NCI-H1417 treated with DMSO at 0.1 percent for 48 hours (cell line): ENCODE measurements around the gene GRWD1.
A peak's percentile ranks its signal among the peaks of the same experiment; 100 is the strongest.

Source experiments
- DNase-seq: peaks from one replicate; lab custom pipeline; 2025; lab: John Stamatoyannopoulos, UW

GRWD1 gene

DNA sequence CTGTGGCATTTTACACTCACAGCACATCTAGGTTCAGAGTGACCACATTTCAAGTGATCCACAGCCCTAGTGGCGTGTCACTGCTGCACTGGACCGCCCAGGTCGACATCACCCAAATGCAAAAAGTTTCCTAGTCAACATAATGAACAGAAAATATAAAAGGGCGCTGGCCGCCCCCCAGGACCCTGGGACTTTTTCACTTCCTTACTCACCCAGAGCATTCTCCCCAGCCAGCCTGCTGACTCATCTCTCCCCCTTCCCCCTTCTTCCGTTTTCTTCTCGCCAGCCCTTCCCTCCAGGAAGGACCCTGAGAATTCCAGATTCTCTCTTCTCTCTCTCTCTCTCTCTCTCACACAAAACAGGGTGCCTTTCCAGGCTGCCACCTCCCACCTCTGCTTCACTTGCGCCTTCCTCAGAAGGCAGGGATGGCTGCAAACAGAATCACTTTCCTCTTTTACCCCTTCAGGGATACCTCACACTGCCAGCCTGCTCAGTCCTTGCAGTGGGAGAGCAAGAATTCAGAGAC is 21.0 kb upstream of the GRWD1 start:
- no peak for DNase-seq

DNA sequence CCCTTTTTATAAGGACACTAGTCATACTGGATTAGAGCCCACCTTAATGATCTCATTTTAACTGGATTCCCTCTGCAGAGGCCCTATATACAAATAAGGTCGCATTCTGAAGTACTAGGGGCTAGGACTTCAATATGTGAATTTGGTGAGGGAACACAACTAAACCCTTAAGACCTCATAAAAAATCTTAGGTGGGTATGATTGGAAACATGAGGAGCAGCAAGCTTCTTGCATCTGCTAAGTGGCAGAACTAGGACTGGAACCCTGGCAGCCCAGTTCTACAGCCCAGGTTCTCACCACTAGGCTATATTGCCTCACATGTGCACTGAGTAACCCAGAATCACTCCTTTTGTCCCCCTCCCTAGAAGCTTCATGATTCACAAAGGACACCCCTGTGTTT is 17.1 kb upstream of the GRWD1 start:
- DNase-seq = no peak

DNA sequence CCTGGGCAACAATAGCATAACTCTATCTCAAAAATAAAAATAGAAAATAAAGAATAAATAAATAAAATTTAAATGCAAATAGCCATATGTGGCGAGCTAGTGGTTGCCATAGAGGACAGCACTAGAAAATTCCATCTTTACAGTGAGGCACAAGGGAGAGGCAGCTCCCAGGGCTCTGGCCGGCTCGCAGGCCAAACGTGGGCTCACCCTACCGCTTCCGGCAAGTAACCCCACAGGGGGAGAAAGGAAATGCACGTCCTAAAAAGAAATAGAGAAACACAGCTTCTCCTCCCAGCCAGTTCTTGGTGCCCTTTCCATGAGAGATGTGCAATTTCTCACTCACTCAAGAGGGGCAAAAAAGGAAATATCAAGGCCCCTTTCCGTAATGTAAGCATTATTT is 12.4 kb upstream of the GRWD1 start:
- DNase-seq = no peak

DNA sequence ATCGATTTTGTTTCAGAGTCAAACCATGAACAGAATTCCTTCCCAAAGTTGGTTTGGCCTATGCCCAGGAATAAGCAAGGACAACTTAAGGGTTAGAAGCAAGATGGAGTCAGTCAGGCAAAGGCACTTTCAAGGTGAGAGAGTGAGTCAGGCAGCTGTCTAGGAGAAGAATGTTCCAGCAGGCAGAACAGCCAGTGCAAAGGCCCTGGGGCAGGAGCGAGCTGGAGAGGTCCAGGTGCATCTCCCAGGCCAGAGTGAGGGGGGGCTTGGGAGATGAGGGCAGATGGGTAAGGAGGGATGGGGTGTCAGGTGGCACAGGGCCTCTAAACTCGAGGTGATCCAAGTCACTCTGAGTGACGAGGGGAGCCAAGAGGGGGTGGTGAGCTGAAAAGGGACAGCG is 9.2 kb upstream of the GRWD1 start:
- no peak for DNase-seq

DNA sequence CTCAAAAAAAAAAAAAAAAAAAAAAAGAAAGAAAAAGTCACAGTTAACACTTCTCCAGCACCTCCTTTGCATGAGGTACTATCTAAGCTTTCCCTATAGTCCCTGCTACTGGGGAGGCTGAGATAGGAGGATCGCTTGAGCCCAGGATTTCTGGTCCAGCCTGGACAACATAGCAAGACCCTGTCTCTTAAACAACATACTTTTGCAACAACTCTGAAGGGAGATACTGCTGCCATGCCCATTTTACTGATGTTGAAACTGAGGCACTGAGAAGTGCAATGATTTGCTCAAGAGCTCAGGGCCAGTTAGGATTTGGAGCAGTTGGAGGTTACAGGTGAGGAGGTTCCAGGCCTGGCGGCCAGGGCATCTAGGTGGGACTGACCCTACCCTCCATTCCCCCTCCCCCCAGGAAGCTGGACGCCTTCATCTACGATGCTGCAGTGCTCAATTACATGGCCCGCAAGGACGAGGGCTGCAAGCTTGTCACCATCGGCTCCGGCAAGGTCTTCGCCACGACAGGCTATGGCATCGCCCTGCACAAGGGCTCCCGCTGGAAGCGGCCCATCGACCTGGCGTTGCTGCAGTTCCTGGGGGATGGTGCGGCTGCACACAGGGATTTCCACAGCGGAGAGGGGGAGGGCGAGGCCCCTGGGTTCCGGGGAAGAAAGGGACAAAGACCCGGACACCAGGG is 4.3 kb upstream of the GRWD1 start:
- no peak for DNase-seq

DNA sequence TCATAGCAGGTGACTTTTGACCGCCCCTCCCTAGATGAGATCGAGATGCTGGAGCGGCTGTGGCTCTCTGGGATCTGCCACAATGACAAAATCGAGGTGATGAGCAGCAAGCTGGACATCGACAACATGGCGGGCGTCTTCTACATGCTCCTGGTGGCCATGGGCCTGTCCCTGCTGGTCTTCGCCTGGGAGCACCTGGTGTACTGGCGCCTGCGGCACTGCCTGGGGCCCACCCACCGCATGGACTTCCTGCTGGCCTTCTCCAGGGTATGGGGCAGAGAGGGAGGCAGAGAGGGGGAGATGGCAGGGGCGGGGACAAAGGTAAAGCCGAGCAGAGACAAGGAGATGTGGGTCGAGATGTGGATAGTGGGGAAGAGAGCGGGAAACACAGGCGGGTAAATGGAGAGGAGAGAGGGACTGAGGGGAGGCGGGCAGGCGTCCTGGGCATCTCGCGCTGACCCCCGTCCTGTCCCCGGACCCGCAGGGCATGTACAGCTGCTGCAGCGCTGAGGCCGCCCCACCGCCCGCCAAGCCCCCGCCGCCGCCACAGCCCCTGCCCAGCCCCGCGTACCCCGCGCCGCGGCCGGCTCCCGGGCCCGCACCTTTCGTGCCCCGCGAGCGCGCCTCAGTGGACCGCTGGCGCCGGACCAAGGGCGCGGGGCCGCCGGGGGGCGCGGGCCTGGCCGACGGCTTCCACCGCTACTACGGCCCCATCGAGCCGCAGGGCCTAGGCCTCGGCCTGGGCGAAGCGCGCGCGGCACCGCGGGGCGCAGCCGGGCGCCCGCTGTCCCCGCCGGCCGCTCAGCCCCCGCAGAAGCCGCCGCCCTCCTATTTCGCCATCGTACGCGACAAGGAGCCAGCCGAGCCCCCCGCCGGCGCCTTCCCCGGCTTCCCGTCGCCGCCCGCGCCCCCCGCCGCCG is 3.4 kb upstream of the GRWD1 start:
- DNase-seq = no peak

DNA sequence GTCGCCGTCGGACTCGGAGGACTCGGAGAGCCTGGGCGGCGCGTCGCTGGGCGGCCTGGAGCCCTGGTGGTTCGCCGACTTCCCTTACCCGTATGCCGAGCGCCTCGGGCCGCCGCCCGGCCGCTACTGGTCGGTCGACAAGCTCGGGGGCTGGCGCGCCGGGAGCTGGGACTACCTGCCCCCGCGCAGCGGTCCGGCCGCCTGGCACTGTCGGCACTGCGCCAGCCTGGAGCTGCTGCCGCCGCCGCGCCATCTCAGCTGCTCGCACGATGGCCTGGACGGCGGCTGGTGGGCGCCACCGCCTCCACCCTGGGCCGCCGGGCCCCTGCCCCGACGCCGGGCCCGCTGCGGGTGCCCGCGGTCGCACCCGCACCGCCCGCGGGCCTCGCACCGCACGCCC is 2.5 kb upstream of the GRWD1 start:
- DNase-seq = no peak

DNA sequence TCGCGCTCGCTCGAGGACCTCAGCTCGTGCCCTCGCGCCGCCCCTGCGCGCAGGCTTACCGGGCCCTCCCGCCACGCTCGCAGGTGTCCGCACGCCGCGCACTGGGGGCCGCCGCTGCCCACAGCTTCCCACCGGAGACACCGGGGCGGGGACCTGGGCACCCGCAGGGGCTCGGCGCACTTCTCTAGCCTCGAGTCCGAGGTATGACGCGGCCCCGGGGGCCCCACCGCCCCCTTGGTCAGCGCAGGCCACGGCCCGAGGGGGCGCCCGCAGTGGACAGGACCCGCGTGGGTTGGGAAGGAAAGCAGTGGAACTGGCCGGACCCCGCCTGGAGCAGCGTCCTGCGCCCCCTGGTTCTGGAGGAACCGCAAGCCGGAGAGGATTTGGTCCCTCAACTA is 2.1 kb upstream of the GRWD1 start:
- no peak for DNase-seq

DNA sequence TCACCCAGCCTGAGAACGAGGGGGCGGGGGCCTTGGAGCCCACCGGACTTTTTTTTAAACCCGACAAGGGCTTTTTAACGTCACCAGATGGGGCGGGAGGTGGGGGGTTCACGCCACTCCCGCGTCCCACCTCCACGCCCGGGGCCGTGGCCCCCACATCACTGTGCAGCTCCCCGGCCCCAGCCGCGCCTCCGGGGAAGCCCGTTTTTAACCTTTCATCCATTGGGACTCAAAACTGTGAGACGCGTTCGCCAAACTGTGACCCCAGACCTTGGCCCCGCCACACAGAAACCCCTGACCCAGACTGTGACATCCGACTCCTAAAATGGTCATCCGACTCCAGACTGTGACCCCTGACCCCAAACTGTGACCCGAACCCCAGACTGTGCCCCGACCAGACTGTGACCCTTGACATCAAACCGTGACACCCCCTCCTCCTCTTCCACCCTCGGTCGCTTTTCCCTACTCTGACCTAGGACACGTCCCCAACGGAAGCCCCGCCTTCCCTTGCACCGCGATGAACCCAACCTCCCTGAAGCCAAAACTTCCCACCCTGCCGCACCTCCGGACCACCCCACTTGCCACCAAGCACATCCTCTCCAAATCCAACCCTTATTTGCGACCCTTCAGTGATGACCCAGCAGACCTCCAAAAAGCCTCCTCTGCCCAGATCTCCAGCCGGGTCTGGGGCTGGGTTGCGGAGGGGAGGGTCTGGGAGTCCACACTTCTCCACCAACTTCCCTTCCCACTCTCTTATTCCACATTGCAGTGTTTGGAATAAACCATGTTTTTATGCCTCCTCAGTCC is 1.5 kb upstream of the GRWD1 start:
- DNase-seq = no peak

DNA sequence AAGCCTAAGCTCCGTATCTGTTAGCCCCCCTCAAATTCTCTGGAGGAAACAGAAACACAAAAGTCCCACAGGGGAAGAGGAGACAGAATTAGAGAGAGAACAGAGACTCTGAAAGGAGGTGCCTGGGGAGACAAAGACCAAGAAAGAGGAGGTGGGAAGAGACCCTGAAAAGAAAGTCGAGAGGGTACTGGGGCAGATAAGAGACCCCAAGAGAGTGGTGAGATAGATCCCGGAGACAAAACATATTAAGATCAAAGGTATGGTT is 915 bp upstream of the GRWD1 start:
- no peak for DNase-seq

DNA sequence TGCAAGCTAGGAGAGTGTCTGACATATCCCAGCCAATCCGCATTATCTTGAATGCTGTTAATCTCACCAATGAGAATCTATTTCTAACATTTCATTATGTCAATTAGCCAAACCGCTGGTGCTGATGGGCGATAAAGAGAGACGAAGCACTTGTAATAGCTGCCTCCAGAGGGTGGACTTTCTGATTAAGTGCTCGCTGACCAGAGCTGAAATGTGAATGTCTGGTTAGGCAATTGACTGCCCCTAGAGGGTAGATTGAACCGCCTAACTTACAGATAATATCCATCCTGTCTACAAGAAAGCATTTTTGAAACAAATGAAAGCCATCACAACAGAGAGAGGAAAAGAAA is 552 bp upstream of the GRWD1 start:
- peak; percentile 91 for DNase-seq

DNA sequence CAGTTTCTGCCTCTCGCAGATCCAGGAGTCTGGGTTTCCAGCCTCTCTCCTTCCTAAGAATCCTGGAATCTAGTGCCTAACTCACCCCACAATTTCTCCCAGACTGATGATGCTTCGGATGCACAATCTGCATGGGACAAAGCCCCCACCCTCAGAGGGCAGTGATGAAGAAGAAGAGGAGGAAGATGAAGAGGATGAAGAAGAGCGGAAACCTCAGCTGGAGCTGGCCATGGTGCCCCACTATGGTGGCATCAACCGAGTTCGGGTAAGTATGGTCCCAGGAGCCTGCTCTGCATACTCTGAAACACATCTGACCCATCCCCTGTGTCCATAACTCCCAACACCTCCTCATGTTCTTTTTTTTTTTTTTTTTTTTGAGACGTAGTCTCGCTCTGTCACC is 796 bp downstream of the GRWD1 start:
- no peak for DNase-seq

DNA sequence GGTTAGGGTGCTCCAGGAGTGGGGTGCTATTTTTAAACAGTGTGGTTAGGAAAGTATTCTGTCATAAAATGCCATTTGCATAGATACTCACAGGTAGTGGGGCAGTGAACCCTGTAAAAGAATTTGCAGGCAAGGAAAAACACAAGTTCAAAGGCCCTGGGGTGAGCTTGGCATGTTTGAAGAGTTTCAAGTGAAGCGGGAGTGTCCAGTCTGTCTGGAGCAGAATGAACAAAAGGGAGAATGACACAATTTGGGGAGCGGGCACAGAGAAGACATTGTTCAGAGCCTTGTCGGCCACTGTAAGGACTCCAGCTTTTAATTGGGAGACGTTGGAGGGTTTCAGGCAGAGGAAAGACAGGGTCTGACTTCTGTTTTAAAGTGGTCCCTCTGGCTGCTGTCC is 2.8 kb downstream of the GRWD1 start:
- DNase-seq = no peak

DNA sequence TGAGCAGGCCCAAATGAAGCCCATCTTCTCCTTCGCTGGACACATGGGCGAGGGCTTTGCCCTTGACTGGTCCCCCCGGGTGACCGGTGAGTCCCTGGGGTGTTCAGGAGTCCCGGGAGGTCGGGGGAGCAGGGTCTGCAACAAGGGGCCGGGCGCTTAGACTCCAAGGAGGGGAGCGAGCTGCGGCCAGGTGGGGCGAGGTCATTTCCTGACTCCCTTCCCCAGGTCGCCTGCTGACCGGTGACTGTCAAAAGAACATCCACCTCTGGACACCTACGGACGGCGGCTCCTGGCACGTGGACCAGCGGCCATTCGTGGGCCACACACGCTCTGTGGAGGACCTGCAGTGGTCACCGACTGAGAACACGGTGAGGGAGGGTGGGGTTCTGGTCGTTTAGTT is 4.7 kb downstream of the GRWD1 start:
- no peak for DNase-seq

DNA sequence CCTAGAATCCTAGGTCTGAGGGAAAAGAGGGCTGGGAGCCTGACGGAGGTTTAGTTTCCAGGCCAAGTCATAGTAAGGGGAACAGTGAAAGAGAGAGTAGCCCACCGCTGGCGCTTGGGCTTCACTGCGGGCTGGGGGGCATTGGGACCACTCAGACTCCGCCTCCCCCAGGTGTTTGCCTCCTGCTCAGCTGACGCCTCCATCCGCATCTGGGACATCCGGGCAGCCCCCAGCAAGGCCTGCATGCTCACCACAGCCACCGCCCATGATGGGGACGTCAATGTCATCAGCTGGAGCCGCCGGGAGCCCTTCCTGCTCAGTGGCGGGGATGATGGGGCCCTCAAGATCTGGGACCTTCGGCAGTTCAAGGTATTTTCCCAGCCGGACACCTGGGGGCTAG is 5.1 kb downstream of the GRWD1 start:
- no peak for DNase-seq

DNA sequence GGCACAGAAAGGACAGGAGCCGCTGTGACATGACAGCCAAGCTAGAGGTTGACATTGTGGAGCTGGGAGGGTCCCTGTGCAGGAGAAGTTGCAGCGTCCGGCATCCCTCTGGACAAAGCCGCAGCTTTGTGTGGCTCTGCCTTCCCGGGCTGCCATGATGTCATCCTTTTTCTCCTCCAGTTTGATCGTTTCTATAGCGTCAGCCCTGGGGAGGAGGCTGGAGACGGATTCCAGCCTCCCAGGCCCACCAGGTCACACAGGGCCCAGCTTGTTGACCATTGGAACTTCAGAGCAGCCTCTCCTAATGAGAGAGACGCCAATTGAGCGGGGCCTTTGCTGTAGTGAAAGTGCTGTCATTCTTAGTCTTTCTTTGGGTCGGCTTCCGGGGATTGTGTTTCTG is 5.8 kb downstream of the GRWD1 start:
- no peak for DNase-seq

DNA sequence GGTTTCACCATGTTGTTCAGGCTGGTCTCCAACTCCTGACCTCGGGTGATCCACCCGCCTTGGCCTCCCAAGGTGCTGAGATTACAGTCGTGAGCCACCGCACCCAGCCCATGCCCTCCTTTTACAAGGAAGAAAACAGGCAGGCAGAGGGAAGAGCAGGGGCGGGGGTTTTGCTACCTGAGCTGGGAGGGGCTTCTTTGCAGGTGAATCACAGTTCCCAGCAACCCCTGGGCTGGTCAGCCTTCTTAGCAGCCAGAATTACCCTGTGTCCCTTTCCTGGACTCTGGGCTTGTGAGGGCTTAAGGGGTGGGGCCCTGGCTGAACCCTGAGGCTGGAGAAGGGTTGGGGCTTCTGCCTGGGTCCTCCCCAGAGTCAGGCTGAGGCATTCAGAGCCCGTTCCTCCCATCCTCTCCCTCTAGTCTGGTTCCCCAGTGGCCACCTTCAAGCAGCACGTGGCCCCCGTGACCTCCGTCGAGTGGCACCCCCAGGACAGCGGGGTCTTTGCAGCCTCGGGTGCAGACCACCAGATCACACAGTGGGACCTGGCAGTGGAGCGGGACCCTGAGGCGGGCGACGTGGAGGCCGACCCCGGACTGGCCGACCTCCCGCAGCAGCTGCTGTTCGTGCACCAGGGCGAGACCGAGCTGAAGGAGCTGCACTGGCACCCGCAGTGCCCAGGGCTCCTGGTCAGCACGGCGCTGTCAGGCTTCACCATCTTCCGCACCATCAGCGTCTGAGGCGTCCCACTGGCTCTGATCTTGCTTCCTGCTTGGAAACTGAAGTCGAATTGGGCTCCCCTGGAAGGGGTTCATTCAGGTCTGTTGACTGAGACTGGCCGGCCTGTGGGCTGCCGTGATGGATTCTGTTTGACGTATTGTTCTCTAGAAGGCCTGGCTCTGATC is 6.8 kb downstream of the GRWD1 start:
- no peak for DNase-seq

DNA sequence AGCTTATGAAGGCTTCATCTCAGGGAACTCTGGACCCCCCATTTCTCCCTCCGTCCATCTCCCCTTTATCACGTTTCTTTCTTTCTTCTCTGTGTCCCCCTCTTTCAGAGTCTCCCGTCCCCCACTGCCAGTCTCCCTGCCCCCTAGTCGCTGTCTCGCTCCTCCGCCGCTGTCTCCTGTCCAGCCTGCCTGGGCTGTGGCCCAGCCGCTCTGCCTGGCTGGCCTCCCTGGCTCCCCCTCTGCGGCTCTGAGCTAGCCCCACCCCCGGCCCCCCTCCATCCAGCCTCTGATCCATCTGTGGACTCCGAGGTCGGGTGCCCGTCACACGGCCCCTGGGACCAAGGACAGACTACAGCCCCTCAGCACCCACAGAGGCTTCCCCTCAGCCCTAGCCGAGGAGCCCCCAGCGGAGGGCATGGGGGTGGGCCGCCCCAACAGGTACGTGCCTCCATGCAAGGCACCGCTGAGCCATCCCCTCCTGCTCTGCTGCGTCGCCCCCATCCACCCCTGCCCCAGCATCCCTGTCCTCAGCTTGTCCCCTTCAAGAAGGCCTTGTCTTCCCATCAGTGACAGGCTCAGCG is 8.5 kb downstream of the GRWD1 start:
- no peak for DNase-seq

DNA sequence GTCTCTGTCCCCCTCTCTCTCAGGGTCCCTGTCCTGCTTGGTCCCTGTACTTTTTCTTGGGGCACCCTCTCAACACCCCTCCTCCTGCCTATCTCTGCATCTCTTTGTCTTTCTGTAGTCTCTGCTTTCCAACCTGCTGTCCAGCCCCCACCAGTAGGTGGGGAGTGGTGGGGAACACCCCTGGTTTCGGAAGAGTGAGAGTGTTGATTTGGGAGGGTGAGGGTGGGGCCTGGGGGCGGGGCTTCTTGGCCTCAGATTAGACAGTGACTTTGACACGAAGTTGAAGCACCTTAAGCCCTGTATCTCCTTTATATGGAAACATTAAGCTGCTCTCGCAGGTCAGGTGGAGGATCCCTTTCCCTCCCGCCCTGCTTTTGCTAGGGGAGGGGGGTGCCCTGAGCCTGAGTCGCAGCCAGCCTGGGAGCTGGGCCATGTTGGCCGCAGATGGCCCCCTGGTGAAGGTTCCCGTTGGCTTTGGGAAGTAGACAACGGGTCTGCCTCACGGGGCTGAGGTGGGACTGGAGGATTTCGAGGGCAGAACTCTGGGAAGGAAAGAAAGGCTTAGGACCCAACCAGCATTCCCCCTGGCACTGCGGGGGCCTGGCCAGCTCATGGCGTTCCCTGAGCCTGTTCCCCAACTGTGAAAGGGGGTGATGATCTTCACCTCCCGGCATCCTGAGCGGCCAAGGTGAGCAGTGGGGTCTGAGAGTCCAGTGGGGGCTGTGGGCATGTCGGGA is 9.6 kb downstream of the GRWD1 start, which contains the start of gene KCNJ14:
TSS of gene KCNJ14 (plus strand) at position 404 of the 737 bp plus-strand sequence. CDS start 6,151 bp downstream, outside the sequence.
- no peak for DNase-seq

DNA sequence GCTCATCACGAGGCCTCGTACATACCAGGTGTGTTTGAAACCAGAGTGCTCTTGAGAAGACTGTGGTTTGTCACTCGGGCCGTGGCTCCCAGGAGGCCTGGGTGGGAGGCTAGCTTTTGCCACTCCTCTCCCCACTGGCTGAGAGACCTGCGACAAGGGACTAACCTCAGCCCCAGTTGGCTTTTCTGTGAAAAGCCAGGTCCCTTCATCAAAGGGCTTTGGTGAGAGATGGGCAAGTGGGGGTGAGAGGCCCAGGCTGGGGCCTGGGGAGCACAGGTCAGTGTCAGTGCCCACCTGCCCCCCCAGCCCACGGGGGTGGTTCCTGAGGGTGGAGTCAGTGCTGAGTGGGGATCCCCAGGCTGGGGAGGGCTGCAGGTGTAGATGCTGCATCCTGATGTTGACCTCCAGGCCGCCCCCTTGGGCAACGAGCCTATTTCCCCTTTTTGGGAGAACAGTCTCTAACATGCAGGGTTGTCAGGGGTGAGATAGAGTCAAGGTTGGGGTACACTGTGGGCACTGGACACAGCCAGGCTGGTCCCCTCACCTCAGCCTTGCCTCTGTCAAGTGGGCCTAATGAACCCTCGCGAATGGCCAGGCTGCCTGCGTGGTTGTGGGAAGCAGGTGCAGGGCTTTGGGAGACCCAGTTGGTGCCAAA is 10.3 kb downstream of the GRWD1 start:
- no peak for DNase-seq
